Activated CD4-positive, alpha-beta T cell treated with anti-CD3 and anti-CD28 coated beads for 24 hours (primary cell): ENCODE data around the gene FSTL4.

Source experiments
- DNase-seq, 2 donors: peaks; one replicate each; pipeline ENCODE4 v3.0.0-alpha.2; 2020; ENCODE audit warnings: low read depth in 2 of 2

Gene FSTL4

GRCh38 chr5:133428072-133428660 is 184.2 kb downstream of the FSTL4 start:
- no peak for DNase-seq

DNA sequence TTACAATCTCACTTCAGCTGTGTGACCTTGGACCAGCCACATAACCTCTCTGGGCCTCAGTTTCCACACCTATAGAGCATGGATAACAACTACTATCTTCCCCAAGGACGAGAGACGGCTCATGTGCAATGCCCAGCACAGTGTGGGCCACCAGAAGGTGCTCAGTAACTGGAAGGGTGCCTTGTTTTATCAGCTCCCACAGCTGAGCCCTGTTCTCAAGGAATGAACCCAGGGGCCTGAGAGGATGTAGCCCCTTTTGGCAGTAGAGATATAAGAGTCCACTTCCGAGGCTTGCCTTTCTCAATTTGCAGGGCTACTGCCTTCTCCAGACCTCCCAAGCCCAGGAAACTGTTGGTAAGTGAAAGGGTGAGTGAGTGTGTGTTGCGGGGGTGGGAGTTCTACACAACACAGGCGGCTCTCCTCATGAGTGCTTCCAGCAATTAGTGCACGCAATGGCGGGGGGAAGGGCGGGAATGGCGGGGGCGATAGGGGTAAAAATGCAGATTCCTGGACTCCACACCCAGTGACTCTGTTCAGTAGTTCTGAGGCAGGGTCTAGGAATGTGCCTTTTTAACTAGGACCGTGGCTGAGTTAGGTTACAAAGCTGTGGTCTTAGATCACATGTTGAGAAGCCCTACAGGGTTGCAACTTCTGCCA is 185.1 kb downstream of the FSTL4 start:
- DNase-seq: no peak

DNA sequence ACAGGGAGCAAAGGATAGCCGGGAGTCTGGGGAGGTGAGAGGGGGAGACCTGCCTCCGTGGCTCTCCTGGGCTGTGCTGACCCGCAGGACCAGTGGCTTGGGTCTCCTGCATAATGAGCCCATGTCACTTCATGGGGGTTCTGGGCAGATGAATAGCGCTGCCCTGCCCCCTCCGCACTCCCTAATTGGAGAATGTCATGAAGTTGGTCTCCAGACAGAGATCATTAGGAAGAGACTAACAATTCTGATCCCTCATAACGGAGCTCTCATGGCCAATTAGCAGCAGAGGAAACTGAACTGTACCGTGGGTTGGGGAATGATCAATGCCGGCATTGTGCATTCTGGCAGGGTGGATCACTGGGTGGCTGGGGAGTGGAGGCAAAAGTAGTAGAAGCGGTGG is 186.1 kb downstream of the FSTL4 start:
- DNase-seq: no peak

- no peak for DNase-seq
Observed at GRCh38 chr5:133425764-133426163, 186.6 kb downstream of the FSTL4 start.

DNA sequence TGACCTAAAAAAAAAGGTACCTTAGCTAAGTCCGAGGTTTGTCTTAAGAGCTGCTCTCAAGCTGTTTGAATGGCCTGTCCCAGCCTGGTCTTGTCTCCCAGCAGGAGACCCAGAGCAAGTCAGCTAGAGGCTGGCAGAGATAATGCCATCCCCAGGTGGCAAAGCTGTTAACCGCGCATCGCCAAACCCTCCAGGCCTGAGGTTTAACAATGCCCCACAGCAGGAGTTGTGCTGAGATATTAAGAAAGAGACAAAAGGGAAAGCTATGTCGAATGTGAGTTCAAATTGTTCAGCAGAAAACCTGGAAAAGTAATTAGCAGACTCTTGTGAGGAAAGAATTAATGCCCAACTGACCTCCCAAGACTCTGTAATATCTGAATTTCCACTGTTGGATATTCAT is 187.1 kb downstream of the FSTL4 start:
- no peak for DNase-seq

DNA sequence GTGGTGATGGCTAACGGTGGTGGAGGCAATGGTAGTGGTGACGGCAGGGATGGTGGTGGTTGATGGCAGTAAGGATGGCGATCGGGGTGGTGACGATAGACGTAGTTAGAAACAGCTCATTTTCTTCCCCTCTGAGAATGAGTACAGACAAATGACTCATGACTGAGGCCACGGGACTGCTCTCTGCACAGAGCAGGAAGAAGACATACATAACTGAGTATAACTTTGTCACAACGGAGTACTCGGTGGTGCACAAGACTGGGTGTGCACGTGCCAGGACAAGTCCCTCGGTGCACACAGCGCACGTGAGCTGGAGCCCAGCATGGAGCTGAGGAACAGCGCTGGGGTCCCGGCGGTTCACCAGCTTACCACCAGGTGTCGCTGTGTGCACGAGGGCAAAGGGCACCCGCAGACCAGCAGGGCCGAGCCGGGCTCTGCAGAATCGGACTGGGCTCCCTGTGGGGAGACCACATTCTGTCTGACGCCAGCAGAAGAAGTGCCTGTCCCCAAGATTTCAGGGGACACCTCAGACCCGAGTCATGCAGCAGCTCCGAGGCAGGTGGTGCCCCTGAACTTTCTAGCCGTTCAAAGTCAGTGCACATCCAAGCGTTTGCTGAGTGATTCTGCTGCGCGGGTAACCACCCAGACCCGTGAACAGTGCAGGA is 188.6 kb downstream of the FSTL4 start:
- peak; percentile 57 to 66 for DNase-seq

GRCh38 chr5:133423011-133423617 is 189.2 kb downstream of the FSTL4 start:
- no peak for DNase-seq

DNA sequence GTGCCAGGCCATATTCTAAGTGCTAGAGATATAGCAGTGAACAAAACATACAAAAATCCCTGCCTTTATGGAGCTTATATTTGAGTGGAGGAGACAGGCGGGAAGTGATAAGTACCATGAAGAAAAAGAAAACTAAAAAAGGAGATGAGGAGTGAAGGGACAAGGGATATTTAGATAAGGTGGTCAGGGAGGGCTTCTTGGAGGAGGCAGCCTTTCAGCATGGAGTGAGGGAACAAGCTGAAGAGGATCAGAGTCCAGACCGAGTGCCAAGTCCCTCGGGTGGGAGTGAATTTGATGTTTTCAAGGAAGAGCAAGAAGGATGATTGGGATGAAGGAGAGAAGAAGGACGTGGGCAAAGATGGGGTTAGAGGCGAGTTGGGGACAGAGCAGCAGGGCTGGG is 190.5 kb downstream of the FSTL4 start:
- DNase-seq: no peak

DNA sequence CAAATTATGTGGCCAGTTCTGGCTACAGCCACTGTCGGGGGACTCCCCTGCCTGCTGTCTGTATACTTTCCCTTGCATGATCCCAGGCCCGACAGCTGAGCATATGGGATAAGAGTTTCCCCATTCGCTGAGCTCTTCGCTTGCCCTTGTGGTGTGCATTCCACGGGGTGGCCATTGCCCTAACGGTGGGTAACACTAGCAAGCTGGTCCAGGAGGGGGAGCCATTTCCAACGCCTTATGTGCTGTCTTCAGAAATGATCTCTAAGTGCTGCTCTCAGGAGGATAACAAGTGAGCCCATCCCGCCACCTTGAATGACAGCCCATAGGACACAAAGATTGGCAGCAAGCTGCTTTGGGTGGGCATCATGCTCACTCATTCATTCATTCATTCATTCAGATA is 190.9 kb downstream of the FSTL4 start:
- peak in 1 of 2 donors; percentile 15 for DNase-seq

- DNase-seq: no peak
Observed at GRCh38 chr5:133420440-133421301, 191.7 kb downstream of the FSTL4 start.

DNA sequence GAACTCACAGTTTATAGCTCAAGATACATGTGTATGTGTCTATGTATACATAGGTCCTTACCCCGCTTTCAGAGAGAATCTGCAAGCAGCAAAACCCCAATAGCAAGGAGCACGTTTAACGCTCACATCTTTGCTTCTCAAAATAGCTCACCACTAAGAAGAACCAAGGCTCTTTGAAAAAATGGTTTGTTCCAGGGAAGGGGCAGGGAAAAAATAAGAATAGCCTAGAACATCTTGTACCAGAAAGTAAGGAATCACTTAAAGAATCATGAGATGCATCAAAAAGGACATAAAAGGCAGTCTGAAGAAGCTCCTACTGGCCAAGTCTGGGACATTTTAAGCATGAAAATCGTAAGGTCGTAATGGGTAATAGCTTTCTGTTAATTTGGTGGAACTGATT is 196.4 kb downstream of the FSTL4 start:
- no peak for DNase-seq

- no peak for DNase-seq
Observed at GRCh38 chr5:133415506-133415905, 196.8 kb downstream of the FSTL4 start.

GRCh38 chr5:133412661-133413060 is 199.7 kb downstream of the FSTL4 start:
- DNase-seq: no peak

- no peak for DNase-seq
Observed at GRCh38 chr5:133410335-133410828, 202.0 kb downstream of the FSTL4 start.

GRCh38 chr5:133409210-133409674 is 203.1 kb downstream of the FSTL4 start:
- DNase-seq: no peak

GRCh38 chr5:133408322-133408721 is 204.0 kb downstream of the FSTL4 start:
- no peak for DNase-seq

- DNase-seq: no peak
Observed at GRCh38 chr5:133406977-133407632, 205.2 kb downstream of the FSTL4 start.

DNA sequence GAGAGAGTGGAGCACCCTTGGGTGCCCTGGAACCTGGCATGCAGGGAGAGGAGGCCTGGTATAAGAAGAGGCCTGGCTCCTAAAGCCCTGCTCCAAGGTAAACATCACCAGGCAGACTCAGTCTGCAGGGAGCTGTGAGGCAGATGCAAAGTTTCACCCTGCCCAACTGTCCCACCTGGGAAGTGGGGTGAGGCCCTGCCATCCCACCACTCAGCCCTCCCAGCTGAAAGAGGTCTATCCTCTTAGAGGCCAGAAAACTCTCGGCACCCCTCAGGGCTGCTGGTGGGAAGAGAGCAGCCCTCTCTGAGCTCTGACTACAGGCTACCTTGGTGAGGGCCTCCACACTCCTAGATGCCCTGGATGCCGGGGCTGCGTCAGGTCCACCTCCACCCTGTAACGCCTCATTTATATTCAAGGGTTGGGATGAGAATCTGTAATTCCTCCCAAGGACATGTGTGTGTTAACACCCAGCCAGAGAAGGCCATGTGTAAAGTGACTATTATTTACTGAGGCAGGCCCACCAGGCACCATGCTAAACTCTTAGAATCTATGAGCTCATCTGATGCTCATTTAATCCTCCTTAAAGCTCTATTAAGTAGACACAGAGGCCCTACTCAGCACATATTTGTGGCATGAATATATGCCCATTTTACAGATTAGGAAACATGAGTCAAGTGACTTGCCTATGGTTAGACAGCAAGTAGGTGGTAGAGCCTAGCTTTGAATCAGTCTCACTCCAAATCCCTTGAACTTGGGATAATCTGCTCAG is 205.9 kb downstream of the FSTL4 start:
- no peak for DNase-seq

- DNase-seq: no peak
Observed at GRCh38 chr5:133405275-133406034, 206.9 kb downstream of the FSTL4 start.

DNA sequence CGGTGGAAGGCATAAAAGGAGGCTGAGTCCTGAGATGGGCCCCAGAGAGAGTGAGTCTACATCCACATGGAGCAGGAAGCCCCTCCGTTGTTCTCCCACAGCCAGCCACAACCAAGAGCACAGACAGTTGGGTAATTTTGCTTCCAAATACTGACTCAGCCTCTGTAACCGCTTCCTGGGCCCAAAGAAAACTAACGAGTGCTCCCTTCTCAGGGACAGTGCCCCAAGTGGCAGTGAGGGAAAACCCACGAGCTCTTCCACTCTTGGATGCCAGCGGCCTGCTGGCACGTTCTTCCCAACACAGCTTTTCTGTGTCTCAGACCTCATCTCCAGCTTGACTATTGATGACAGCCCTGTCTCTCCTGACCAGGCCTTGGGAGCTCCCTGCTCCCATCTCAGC is 207.6 kb downstream of the FSTL4 start:
- DNase-seq: no peak
